ENCODE measurements around the gene ID2.

Gene ID2

GRCh38 chr2:8685697-8686358, 4.0 kb downstream of the ID2 start:
- peak overlapping the region; percentile 83 for H2AFZ ChIP-seq (ENCODE audit: low read length, unreplicated experiment)

GRCh38 chr2:8691859-8692437, 10.1 kb downstream of the ID2 start:
- Histone ChIP-seq H3K4me3 (ENCODE audit: low read depth, low read length) (no peak overlapping the region), H3K36me3 (ENCODE audit: insufficient read depth, low read length) (no peaks in the 10 kb centered on the region), H2AFZ (ENCODE audit: low read length, unreplicated experiment) (no peak overlapping the region), H3K4me1 (ENCODE audit: control insufficient read depth, insufficient read depth, low read length, unreplicated experiment) (peaks cover 6% of the 10 kb centered on the region), H3K27me3 (ENCODE audit: insufficient read depth, low read length) (peaks cover 4% of the 10 kb centered on the region; the same call in 1 of the 2 replicates), H3K79me2 (ENCODE audit: control insufficient read depth, insufficient read depth, low read length, unreplicated experiment) (no peaks in the 10 kb centered on the region), H3K27ac (ENCODE audit: low read depth, low read length) (no peak overlapping the region)

More at GRCh38 chr2:8685697-8686358, 4.0 kb downstream of the ID2 start:
- H3K27me3 ChIP-seq (ENCODE audit: insufficient read depth, low read length), result no peaks in the 10 kb centered on the region
- no peaks in the 10 kb centered on the region for H3K4me1 ChIP-seq (ENCODE audit: control insufficient read depth, insufficient read depth, low read length, unreplicated experiment)
- no peak overlapping the region for H3K27ac ChIP-seq (ENCODE audit: low read depth, low read length)
- H3K79me2 ChIP-seq (ENCODE audit: control insufficient read depth, insufficient read depth, low read length, unreplicated experiment), result peaks cover 13% of the 10 kb centered on the region
- H3K4me3 ChIP-seq (ENCODE audit: low read depth, low read length), result peak overlapping the region; percentile 93
- no peaks in the 10 kb centered on the region for H3K36me3 ChIP-seq (ENCODE audit: insufficient read depth, low read length)

GRCh38 chr2:8692783-8693156, 10.9 kb downstream of the ID2 start:
- no peak overlapping the region for H2AFZ ChIP-seq (ENCODE audit: low read length, unreplicated experiment)
- no peak overlapping the region for H3K27ac ChIP-seq (ENCODE audit: low read depth, low read length)
- peaks cover 6% of the 10 kb centered on the region for H3K4me1 ChIP-seq (ENCODE audit: control insufficient read depth, insufficient read depth, low read length, unreplicated experiment)
- no peaks in the 10 kb centered on the region for H3K79me2 ChIP-seq (ENCODE audit: control insufficient read depth, insufficient read depth, low read length, unreplicated experiment)
- peaks cover 4% of the 10 kb centered on the region; the same call in 1 of the 2 replicates for H3K27me3 ChIP-seq (ENCODE audit: insufficient read depth, low read length)
- no peaks in the 10 kb centered on the region for H3K36me3 ChIP-seq (ENCODE audit: insufficient read depth, low read length)
- no peak overlapping the region for H3K4me3 ChIP-seq (ENCODE audit: low read depth, low read length)

GRCh38 chr2:8693157-8693821, 11.4 kb downstream of the ID2 start:
- Histone ChIP-seq H3K27ac (ENCODE audit: low read depth, low read length) (no peak overlapping the region), H3K4me3 (ENCODE audit: low read depth, low read length) (no peak overlapping the region), H3K27me3 (ENCODE audit: insufficient read depth, low read length) (peaks cover 4% of the 10 kb centered on the region; the same call in 1 of the 2 replicates), H3K79me2 (ENCODE audit: control insufficient read depth, insufficient read depth, low read length, unreplicated experiment) (no peaks in the 10 kb centered on the region), H3K36me3 (ENCODE audit: insufficient read depth, low read length) (no peaks in the 10 kb centered on the region), H2AFZ (ENCODE audit: low read length, unreplicated experiment) (no peak overlapping the region), H3K4me1 (ENCODE audit: control insufficient read depth, insufficient read depth, low read length, unreplicated experiment) (peaks cover 6% of the 10 kb centered on the region)

GRCh38 chr2:8694737-8695136, 12.9 kb downstream of the ID2 start:
- Histone ChIP-seq H2AFZ (ENCODE audit: low read length, unreplicated experiment) (no peak overlapping the region), H3K36me3 (ENCODE audit: insufficient read depth, low read length) (no peaks in the 10 kb centered on the region), H3K79me2 (ENCODE audit: control insufficient read depth, insufficient read depth, low read length, unreplicated experiment) (no peaks in the 10 kb centered on the region), H3K27ac (ENCODE audit: low read depth, low read length) (no peak overlapping the region), H3K27me3 (ENCODE audit: insufficient read depth, low read length) (peaks cover 4% of the 10 kb centered on the region; the same call in 1 of the 2 replicates), H3K4me1 (ENCODE audit: control insufficient read depth, insufficient read depth, low read length, unreplicated experiment) (peaks cover 6% of the 10 kb centered on the region), H3K4me3 (ENCODE audit: low read depth, low read length) (no peak overlapping the region)

GRCh38 chr2:8697190-8697589, 15.3 kb downstream of the ID2 start:
- Histone ChIP-seq H2AFZ (ENCODE audit: low read length, unreplicated experiment) (no peak overlapping the region), H3K27me3 (ENCODE audit: insufficient read depth, low read length) (peaks cover 4% of the 10 kb centered on the region; the same call in 1 of the 2 replicates), H3K4me1 (ENCODE audit: control insufficient read depth, insufficient read depth, low read length, unreplicated experiment) (peaks cover 6% of the 10 kb centered on the region), H3K4me3 (ENCODE audit: low read depth, low read length) (no peak overlapping the region), H3K79me2 (ENCODE audit: control insufficient read depth, insufficient read depth, low read length, unreplicated experiment) (no peaks in the 10 kb centered on the region), H3K27ac (ENCODE audit: low read depth, low read length) (no peak overlapping the region), H3K36me3 (ENCODE audit: insufficient read depth, low read length) (no peaks in the 10 kb centered on the region)

- Histone ChIP-seq H3K27ac (ENCODE audit: low read depth, low read length) (no peak overlapping the region), H3K4me1 (ENCODE audit: control insufficient read depth, insufficient read depth, low read length, unreplicated experiment) (peaks cover 2% of the 10 kb centered on the region), H3K36me3 (ENCODE audit: insufficient read depth, low read length) (no peaks in the 10 kb centered on the region), H3K79me2 (ENCODE audit: control insufficient read depth, insufficient read depth, low read length, unreplicated experiment) (no peaks in the 10 kb centered on the region), H3K27me3 (ENCODE audit: insufficient read depth, low read length) (no peaks in the 10 kb centered on the region), H2AFZ (ENCODE audit: low read length, unreplicated experiment) (no peak overlapping the region), H3K4me3 (ENCODE audit: low read depth, low read length) (no peak overlapping the region)
These were observed 18.0 kb downstream of the ID2 start for GRCh38 chr2:8699839-8700238.

GRCh38 chr2:8701681-8702379, 20.0 kb downstream of the ID2 start:
- H3K79me2 ChIP-seq (ENCODE audit: control insufficient read depth, insufficient read depth, low read length, unreplicated experiment), result no peaks in the 10 kb centered on the region
- H3K4me3 ChIP-seq (ENCODE audit: low read depth, low read length), result no peak overlapping the region
- H3K27me3 ChIP-seq (ENCODE audit: insufficient read depth, low read length), result no peaks in the 10 kb centered on the region
- H3K36me3 ChIP-seq (ENCODE audit: insufficient read depth, low read length), result no peaks in the 10 kb centered on the region
- no peak overlapping the region for H3K27ac ChIP-seq (ENCODE audit: low read depth, low read length)
- no peak overlapping the region for H2AFZ ChIP-seq (ENCODE audit: low read length, unreplicated experiment)
- H3K4me1 ChIP-seq (ENCODE audit: control insufficient read depth, insufficient read depth, low read length, unreplicated experiment), result no peaks in the 10 kb centered on the region

- no peak overlapping the region for H3K4me3 ChIP-seq (ENCODE audit: low read depth, low read length)
- no peaks in the 10 kb centered on the region for H3K36me3 ChIP-seq (ENCODE audit: insufficient read depth, low read length)
- H3K79me2 ChIP-seq (ENCODE audit: control insufficient read depth, insufficient read depth, low read length, unreplicated experiment), result no peaks in the 10 kb centered on the region
- no peak overlapping the region for H3K27ac ChIP-seq (ENCODE audit: low read depth, low read length)
- no peaks in the 10 kb centered on the region for H3K27me3 ChIP-seq (ENCODE audit: insufficient read depth, low read length)
- no peaks in the 10 kb centered on the region for H3K4me1 ChIP-seq (ENCODE audit: control insufficient read depth, insufficient read depth, low read length, unreplicated experiment)
- no peak overlapping the region for H2AFZ ChIP-seq (ENCODE audit: low read length, unreplicated experiment)
These were observed 23.1 kb downstream of the ID2 start for GRCh38 chr2:8704906-8705305.

GRCh38 chr2:8709611-8710010, 27.8 kb downstream of the ID2 start:
- no peak overlapping the region for H3K27ac ChIP-seq (ENCODE audit: low read depth, low read length)
- no peaks in the 10 kb centered on the region for H3K27me3 ChIP-seq (ENCODE audit: insufficient read depth, low read length)
- H3K4me1 ChIP-seq (ENCODE audit: control insufficient read depth, insufficient read depth, low read length, unreplicated experiment), result no peaks in the 10 kb centered on the region
- no peak overlapping the region for H3K4me3 ChIP-seq (ENCODE audit: low read depth, low read length)
- no peak overlapping the region for H2AFZ ChIP-seq (ENCODE audit: low read length, unreplicated experiment)
- no peaks in the 10 kb centered on the region for H3K36me3 ChIP-seq (ENCODE audit: insufficient read depth, low read length)
- H3K79me2 ChIP-seq (ENCODE audit: control insufficient read depth, insufficient read depth, low read length, unreplicated experiment), result no peaks in the 10 kb centered on the region
